Hindlimb muscle (tissue), 1 donor: ENCODE measurements around the gene NAP1L5. TPM values are rescaled to one million over a fixed set of nuclear protein-coding genes. Genes with fewer than 3 reads are reported as not detected.

Experiments
- DNase-seq: peaks from one replicate; pipeline ENCODE4 v3.0.0-alpha.2; 2013
- polyA plus RNA-seq: library from polyadenylated mRNA; unstranded; fragments of 120-200 nt; gene quantifications from one replicate; pipeline ENCODE4 v1.2.1, GENCODE V29; 2013; ENCODE audit not compliant: insufficient read length

Gene NAP1L5
- polyA plus RNA-seq, 1 donor = 6.7 TPM

DNA sequence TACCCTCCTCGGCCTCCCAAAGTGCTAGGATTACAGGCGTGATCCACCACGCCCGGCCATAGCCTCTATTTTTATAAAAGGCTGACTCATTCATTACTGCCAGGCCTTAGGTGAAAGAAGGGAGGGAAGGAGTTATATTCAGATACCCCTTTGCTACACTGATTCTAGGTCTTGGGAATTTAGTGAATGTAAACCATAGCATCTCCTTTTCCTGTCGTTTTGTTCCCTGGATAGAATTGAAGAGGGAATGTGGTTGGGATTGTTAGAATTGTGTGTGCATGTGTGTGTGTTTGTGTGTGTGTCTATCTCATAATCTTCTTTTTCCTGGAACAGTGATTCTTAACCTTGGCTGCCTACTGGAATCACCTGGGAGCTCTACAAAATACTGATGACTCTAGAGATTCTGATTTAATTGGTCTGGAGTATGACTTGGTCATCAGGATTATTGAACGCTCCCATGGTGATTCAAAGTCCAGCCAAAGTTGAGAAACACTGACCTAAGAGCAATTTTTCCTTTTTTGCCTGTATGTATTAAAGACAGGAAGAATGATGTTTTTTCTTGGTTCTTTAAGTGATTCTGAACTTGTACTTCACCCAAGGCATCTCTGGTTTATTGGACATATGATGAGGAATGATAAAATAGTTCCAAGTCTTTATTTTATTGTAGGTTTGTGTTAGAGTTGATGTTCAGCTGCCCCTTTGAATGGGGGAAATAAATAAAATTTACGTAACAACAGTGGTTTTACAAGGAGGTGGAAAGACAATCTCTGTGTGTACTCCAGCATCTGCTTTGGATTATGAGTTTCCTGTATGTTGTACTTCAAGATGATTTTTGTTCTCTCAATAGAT lies 37.0 kb downstream of the NAP1L5 start:
- peak; percentile 38 for DNase-seq

DNA sequence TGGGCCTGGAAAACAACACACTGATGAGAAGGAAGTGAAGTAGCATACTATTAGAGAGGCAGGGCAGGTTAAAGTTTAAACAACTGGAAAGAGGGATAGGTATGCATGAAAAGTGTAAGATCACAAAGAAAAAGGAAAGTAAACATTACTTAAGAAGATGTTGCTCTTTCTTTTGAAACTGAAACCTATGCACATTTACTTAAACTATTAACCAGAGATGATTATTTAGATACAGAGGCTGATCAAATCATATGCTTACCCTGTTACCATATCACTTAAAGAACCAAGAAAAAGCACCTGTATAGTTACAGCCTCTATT lies 37.8 kb downstream of the NAP1L5 start:
- no peak for DNase-seq

DNA sequence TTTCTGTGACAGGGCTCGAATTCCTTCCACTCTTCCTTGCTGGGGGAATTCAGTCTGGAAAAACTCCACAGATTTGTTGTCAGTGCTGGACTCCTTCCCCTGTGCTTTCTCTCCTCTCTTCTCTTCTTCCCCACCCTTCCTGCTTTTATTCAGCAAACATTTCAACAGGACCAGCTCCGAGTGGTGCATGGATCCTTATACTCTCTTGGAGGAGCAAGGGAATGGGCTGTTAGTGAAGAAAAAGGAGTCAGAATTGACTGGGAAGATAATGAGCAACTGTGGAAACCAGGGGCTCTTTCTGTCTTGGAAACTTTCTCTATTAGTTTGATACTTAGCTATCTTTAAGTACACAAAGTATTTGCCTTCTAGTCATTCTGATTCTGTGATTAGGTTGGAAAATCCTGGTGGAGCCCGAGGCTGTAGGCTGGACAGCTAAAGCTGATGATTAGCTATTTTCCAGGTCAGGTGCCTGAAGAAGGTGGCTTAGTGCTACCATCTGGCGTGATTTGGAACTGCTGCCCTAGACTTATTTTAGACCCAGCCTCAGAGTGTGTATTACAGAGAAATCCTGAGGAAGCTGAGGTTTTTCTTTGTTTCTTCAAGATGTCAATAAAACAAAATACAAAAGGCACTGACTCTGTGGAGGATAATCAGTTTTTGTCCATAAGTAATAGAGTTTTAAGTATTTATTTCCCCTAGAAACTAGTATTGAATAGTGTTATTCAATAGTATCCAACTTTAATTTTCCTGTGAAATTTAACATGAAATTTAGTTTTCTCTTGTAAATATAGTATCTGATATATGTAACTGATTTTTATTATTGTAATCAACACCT lies 38.4 kb downstream of the NAP1L5 start:
- DNase-seq = peak; percentile 34

DNA sequence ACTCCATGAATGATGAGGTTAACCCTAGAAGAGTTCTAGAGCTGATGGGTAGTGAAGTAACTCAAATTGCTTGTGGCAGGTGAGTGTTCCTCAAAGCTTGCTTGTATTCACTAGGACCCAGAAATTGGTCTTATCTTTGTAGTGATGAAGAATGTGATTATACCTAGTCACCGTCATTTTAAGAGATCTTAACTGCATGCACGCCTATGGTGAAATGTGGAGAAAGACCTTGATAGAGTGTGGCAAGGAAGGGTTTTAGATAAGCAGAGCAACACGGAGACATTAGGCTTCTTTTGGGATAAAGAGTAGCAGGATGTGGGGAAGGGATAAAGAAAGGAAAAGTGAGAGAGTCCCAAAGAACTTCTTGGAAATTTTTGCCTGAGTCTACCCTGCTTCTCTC lies 42.4 kb downstream of the NAP1L5 start:
- no peak for DNase-seq

DNA sequence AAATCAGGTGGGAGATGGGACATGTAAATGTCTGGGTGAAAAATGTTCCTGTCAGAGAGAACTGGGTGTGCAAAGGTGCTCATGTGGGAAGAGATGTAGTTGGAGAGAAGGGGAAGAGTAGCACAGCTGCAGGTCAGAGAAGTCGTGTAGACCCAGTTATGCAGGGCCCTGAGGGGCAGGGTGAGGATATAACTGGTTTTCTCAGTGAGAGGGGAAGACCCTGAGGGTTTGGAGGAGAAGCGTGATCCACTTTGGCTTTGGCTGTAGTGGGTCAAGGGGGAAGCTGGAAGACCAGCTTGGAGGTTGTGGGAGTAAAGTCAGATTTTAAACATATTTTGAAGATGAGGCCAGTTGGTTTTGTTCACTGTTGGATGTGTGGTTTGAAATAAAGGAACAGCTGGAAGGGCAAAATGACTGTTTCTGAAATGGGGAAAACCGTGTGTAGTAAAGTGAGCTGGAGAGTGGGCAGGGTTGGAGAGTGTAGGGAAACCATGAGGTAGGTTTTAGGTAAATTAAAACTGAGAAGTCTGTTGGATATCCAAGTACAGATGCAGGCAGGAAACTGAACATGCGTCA lies 44.2 kb downstream of the NAP1L5 start:
- DNase-seq = no peak

DNA sequence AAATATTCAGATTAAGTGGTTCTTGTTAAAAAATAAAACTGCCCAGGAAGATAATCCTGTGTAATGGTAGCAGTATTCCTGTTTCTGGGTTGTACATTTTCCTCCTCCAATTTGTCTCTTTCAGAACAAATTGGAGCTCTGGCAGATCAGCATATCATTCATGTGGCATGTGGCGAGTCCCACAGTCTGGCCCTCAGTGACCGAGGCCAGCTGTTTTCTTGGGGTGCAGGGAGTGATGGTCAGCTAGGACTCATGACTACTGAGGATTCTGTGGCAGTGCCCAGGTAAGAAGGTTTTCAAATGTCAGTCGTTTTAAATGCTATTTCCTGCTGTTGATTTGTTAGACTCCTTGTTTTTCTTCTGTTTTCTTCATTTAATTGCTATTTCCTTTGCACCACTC lies 47.9 kb downstream of the NAP1L5 start:
- DNase-seq = no peak

DNA sequence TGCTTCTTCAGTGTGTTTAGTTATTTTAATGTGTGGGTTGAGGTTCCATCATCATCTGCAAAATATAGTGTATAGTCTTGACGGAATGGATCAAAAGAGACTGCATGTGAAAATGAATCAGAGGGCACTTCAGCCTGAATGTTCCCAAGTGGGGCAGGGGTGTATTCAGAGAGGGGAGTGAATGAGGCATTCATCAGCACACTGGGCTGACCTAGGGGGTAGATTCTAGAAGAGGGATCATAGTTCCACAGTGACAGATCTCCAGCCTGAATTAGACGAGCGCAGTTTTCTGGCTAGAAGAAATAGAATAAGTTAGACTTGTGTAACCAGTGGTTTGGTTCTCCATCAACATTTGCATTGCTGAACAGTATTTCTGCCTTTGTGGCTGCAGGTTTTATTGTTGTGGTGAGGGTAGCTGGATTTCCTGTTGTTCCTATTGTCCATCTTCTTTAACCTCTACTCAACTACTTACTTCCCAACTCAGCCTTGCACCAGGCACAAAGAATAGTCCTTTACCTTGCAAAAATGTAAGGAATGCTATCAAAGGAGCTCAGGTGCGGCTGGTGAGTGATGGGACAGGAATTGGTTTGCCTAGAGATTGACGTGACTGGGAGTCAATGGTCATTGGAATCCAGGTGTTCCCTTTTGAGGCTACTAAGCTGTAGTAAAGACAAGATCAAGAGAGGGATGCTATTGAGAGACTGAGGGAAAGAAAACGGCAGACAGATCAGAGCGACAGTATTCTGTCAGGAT lies 50.9 kb downstream of the NAP1L5 start:
- no peak for DNase-seq

DNA sequence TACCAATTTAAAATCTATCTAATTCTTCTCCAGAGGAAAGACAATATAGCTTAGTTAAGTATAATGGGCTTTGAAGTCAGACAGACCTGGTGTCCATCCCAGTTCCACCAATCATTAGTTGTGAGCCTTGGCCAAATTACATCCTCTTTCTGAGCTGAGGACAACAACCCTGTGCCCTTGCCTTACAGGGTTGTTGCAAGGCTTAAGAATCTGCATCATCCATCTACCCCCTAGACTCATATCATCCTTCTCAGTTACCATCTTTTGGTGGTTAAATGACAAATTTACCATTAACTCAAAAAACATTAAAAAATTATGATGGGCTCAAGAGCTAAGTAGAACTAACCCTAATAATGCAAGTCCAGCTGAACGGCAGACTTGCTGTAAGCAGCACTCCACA lies 51.6 kb downstream of the NAP1L5 start:
- no peak for DNase-seq

Other genes starting within 250 kb of the NAP1L5 start
- 2.3 TPM for gene HERC5, start 240.7 kb downstream of the NAP1L5 start, polyA plus RNA-seq
- 59.0 TPM for gene PYURF, start 174.1 kb downstream of the NAP1L5 start, polyA plus RNA-seq
- 17.0 TPM for gene HERC3, start 105.3 kb downstream of the NAP1L5 start, polyA plus RNA-seq